ENCODE data around the gene PELI2.

The PELI2 gene

GRCh38 chr14:56300495-56300894 is 182.3 kb downstream of the PELI2 start:
- DNase-seq (ENCODE audit: low spot score): no peak

DNA sequence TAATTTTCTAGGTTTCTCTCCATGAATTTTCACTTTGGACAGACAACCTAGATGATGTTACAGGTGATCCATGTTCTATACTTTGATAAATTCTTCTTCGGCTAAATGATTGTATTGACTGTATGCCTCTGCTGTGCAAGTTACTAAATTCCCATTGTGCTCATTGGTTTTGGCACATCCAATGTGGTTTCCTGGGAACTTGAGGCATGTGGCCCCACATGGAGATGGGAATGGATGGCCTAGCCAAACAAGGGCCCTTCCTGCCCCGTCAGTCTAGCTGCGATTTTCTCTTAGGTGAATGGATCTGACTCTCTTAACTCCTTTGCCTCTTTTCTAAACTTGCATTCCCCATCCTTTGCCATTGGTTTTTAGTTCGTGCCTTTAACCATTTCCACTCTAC is 186.2 kb downstream of the PELI2 start:
- DNase-seq (ENCODE audit: low spot score): no peak

GRCh38 chr14:56309198-56309597 is 191.0 kb downstream of the PELI2 start:
- no peak for DNase-seq (ENCODE audit: low spot score)

DNA sequence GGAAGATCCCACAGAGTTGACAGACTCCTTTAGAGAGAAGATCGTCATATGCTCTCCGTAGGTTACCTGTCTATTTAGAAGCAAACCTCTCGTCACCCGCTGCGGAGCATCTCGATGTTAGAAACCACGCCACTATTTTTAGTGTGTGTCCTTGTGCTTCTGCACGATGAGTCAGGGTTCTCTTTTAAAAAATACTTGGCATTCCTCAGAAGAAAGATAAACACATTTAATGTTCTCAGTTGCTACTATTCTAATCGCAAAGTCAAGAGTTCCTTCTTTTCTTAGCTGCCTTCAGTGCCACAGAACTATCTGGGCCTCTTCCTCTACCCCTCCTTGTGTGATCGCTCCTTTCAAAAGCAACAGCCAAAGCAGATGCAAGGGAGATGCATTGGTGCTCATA is 192.4 kb downstream of the PELI2 start:
- no peak for DNase-seq (ENCODE audit: low spot score)

DNA sequence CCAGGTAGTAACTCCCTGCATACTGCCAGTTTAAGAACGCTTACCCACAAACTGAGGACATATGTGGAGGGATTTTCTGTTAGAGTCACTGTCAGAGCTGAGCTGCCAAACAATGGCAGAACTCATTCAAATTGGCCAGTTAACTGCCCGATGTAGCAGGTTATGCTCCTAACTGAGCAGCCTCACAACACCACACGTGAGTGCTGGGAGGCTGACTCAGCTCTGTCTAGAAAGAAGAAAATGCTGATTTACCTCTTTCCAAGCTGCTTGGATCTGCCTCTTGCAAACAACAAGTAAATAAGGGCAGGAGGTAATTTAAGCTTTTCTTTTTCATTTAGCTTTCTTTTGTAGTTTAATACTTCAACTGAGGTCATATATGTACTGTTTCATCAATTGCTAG is 195.6 kb downstream of the PELI2 start:
- no peak for DNase-seq (ENCODE audit: low spot score)

DNA sequence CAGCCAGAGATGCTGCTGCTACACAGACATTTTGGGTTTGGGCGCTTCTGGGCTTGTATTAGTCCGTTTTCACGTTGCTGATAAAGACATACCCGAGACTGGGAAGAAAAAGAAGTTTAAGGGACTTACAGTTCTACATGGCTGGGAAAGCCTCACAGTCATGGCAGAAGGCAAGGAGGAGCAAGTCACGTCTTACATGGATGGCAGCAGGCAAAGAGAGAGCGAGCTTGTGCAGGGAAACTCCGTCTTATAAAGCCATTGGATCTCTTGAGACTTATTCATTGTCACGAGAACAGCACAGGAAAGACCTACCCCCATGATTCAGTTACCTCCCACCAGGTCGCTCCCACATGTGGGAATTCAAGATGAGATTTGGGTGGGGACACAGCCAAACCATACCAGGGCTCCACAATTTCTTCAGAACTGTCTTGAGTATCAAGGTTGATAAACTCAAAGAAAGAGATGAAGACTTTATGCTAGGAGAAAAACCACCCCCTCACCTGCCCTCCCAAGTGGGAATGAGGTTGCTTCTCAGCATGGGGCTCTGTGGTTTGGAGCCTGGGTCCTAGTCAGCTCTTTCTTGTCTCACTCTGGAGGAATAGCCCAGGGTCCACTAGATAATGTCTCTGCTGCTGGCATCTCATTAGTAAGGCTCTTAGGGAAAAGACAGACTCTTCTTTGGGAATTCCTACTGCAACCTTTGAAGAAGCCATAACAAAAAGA is 200.3 kb downstream of the PELI2 start:
- DNase-seq (ENCODE audit: low spot score): no peak

DNA sequence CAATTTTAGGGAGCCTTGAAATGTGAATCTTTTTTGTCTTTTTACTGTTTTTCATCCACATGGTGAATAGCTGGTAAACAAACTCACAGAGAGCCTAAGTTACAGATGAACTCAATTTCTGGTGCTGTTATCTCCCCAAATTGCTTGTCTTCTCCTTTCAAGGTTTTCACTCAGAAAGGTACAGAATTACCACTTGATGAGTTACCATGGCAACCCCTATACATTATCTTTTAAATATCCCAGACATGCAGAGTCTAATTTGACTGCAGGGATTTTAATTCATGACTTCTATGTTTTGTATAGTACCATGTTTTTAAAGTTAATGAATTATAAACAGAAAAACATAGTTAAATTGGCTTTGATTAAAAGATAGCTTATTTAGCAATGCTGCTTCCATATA is 203.7 kb downstream of the PELI2 start:
- DNase-seq (ENCODE audit: low spot score): no peak

GRCh38 chr14:56322531-56322930 is 204.3 kb downstream of the PELI2 start:
- DNase-seq (ENCODE audit: low spot score): no peak

DNA sequence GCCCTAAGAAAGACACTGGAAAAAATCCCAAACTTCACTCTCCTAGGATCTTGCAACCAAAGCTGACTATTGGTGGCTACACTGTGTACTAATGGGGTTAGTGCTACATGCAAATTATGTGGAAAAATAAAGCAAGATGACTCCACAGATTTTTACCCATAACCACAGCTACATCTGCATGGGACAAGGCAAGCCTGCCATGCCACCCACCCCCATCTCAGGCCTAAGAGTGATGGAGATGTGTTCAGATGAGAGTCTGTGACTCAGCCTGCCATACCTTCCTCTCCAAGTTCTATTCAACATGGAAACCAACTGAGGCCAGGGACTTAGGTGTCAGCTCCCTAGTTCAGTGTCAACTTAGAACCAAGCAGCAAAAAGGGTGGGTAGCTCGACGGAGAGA is 206.2 kb downstream of the PELI2 start:
- no peak for DNase-seq (ENCODE audit: low spot score)

- DNase-seq (ENCODE audit: low spot score): no peak
Measured at GRCh38 chr14:56324856-56325699, 206.9 kb downstream of the PELI2 start.

DNA sequence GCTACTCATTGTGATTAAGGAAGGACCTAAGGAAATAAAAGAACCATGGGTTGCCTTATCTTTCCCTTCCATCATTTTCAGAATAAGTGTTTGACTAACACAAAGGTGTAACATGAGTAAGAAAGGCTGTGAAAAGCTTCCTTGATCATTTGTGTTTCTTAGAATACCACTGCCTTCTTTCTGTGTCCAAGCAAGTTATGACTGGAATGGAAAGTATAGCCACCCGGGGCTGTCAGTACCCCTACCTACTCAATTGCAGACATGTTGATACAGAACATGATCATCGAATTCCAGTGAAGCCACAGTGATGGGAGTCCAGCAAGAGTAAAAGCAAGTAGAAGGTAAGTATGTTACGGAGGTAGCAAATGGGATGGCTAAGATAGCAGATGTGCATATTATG is 209.8 kb downstream of the PELI2 start:
- no peak for DNase-seq (ENCODE audit: low spot score)

DNA sequence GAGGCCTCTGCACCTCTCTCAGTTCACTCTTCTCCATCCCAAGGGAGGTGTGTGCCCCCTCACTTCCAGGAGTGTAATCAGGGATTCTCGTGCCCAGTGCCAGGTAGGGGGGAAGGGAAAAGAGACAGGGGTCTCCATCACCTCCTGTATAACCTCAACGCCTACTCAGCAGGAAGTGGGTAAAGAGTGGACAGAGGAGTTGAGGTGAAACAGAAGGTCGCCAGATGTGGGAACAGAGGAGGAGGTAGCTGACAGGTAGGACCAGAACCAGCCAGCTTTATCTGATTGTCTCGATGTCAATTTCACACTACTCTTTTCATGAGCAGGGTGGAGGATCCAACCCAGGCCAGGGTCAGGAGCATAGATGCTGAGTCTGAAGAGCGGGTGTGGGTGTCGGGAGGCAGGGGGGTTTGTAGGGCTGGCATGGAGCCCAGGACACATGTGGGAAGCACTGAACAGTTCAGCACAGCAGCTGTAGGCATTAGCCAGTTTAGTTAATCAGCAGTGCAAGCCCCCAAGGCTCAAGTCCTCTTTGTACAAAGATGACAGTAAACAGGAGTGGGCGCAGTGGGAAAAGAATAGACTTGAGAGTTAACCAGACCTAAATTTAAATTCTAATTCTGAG is 213.5 kb downstream of the PELI2 start:
- DNase-seq (ENCODE audit: low spot score): no peak

- no peak for DNase-seq (ENCODE audit: low spot score)
Measured at GRCh38 chr14:56333359-56334292, 215.4 kb downstream of the PELI2 start.

GRCh38 chr14:56334458-56334857 is 216.2 kb downstream of the PELI2 start:
- no peak for DNase-seq (ENCODE audit: low spot score)

DNA sequence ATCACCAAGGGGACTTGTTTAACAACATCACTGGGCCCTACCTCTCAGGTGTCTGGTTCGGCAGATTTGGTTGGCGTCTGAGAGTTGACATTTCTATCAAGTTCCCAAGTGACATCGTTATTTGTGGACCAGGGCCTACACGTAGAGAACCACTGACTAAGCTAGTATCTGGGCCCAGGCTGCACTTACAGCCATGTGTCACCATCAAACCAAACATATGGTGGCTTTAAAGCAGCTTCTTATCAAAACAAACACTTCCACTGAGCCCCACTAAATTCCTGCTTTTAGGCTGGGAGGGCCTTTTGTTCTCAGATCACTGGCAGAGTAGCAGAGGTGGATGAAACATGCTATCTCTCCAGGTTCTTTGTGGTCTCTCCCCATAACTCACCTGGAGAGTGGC is 220.5 kb downstream of the PELI2 start:
- no peak for DNase-seq (ENCODE audit: low spot score)

GRCh38 chr14:56339855-56340701 is 221.9 kb downstream of the PELI2 start:
- DNase-seq (ENCODE audit: low spot score): no peak

DNA sequence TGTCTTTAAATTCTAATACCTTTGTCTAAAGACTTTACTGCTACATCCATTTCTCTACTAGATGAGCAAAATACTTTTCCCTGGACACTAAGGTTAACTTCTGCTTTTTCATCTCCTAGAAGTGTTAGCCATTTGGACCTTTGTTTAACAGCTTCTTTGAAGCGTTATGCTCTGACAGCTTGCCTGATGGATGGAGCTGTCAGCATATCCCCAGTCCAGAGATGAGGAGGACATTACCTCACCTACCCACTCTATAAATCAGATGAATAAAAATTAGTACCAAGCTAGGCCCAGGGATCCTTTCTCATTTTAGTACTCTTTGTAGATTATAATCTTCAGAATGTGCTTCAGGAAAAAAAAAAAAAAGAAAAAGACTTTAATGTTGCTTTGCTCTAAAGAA is 222.7 kb downstream of the PELI2 start:
- no peak for DNase-seq (ENCODE audit: low spot score)

DNA sequence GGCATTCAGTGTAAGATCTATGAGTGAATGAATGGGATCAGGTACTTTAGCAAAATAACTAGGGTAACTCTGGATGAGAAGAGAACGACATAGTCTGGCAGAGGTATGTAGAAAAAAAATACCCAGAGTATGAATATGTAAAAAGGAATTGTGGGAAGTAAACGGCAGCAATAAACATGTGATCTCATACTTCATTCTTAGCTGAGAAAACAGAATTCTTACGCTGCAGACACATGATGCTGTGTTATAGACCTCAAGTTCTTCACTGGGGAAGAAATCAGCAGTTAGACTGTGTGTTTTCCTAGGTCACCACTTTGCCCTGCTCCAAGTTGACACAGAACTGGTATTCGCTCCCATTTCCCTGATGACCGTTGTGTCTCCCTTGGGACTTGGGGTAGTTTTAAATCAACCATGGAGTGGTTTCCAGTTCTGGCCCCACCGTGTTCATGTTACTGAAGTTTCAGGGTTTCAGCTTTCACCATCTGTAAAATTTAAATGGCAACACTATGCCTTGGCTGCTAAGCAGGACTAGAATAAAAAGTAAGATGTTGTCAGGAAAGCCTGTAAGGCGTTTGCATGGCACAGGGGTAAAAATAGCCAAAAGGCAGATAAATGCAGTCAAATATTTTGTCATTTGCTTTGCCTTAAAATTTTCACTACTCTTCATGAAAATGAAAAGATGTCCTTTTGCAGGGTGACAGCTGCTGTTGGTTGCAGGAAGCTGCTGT is 223.7 kb downstream of the PELI2 start:
- no peak for DNase-seq (ENCODE audit: low spot score)

GRCh38 chr14:56342494-56342942 is 224.3 kb downstream of the PELI2 start:
- no peak for DNase-seq (ENCODE audit: low spot score)

DNA sequence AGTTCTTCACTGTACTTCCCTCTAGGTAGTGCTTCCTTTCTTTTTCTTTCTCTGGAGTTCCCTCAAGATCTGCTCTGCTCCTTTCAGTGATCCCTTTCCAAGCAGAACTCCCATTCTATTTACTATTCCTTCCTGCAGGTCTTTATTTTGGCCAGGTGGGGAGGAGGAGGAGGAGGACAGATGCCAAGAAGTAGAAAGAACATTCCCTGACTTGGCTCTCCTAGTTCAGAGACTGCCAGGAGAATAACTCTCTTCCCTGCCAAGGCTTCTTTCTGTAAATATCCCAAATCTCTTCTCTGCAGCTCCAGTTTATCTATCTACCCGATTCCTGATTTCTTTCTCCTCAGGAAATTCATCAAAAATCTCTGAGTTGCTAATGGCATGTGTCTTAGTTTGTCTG is 231.7 kb downstream of the PELI2 start:
- DNase-seq (ENCODE audit: low spot score): no peak
